Activated CD4-positive, alpha-beta T cell treated with anti-CD3 and anti-CD28 coated beads, Interleukin-10, Interleukin-2, amounts not matched to agents 100 ng/mL and 50 ng/mL, durations not matched to agents 16 hours and 8 hours (primary cell): ENCODE measurements around the gene CD151.

Experiments
- DNase-seq: peaks from one replicate; pipeline ENCODE4 v3.0.0-alpha.2; 2020

CD151 gene

GRCh38 chr11:829847-830294 lies 2.9 kb upstream of the CD151 start:
- no peak for DNase-seq

- DNase-seq: peak; percentile 66
Observed at GRCh38 chr11:830295-831117, 2.2 kb upstream of the CD151 start.

DNA sequence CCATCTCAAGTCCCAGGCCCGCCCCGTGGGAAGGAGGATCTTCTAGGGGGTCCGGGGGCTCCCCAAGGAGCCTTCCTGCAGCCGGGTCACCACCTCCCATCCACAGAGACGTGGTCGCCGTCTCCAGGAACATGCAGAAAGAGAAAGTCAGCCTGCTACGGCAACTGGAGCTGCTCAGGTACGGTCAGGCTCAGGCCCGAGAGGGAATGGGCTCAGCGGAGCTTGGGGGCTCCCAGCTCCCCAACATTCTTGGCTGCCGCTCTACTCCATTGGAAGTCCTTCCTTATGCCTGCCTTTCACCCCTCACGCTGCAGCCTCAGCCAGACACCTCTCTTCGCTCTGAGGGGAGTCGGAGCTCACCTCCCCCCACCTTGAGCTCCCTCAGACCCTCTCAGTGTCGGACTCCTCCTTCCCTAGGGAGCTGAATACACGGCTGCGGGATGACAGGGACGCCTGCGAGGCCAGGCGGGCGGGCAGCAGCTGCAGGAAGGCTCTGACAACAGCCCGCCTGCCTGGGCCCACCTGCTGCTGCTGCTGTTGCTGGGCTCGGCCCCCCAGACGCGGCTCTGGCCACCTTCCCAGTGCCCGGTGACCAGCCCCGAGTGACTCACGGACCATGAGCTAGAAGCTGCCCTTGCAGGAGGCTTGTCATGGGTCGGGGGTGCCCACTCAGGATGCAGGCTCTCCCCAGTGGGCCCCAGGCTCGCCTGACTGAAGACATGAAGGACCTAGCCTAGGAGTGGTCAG lies 1.5 kb upstream of the CD151 start:
- DNase-seq: no peak

DNA sequence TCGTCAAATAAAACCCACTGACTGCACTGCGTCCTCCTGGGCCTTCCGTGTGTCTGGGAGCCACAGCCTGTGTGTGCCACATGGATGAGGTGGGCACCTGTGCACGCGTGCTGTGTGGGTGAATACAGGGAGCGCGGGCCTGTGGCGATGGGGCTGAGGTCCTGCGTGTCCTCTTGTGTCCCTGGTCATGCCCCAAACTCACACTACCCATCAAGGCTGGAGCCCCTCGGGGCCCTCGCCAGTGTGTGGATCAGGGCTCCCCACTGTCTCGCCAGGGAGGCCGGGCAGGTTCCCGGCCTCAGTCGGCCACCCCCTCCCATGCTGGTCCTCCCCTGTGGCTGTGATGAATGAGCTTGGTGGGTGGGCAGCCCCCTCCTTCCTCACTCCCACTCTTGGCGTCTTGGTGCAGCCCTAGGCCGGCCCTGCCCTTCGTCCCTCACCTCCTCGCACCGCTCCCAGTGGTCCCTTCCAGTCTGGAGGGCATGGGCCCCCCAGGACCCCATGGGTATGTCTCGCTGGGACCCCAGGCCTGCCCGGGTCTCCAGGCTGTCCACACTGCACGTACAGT lies 707 bp upstream of the CD151 start:
- no peak for DNase-seq

- DNase-seq: no peak
Observed at GRCh38 chr11:833114-833791, 501 bp downstream of the CD151 start.

- DNase-seq: no peak
Observed at GRCh38 chr11:833849-834311, 1.1 kb downstream of the CD151 start.

- no peak for DNase-seq
Observed at GRCh38 chr11:834371-835316, 1.9 kb downstream of the CD151 start.

- no peak for DNase-seq
Observed at GRCh38 chr11:836274-836673, 3.5 kb downstream of the CD151 start.

- DNase-seq: no peak
Observed at GRCh38 chr11:836700-837099, 3.9 kb downstream of the CD151 start.

DNA sequence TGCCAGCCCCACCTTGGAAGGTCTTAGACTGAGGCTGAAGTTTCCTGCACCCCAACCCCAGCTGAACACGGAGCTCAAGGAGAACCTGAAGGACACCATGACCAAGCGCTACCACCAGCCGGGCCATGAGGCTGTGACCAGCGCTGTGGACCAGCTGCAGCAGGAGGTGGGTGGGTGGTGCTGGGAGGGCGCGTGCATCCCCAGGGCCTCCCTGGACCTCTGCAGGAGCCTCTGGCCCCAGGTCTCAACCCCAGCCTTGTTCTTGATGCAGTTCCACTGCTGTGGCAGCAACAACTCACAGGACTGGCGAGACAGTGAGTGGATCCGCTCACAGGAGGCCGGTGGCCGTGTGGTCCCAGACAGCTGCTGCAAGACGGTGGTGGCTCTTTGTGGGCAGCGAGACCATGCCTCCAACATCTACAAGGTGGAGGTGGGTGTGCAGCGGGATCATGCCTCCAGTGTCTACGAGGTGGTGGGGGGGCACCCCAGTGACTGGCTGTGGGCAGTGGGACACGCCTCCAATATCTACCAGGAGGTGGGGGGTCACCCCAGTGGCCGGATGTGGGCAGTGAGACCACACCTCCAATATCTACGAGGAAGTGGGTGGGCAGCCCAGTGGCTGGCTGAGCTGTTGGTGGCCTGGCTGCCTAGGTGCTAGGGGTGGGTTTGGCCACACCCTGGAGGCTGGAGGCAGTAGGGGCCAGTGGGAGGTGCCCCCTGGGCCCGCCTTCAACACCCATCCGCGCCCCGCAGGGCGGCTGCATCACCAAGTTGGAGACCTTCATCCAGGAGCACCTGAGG lies 4.6 kb downstream of the CD151 start:
- no peak for DNase-seq

GRCh38 chr11:837990-838307 lies 5.2 kb downstream of the CD151 start:
- DNase-seq: no peak

GRCh38 chr11:838441-839279 lies 5.9 kb downstream of the CD151 start:
- DNase-seq: no peak

DNA sequence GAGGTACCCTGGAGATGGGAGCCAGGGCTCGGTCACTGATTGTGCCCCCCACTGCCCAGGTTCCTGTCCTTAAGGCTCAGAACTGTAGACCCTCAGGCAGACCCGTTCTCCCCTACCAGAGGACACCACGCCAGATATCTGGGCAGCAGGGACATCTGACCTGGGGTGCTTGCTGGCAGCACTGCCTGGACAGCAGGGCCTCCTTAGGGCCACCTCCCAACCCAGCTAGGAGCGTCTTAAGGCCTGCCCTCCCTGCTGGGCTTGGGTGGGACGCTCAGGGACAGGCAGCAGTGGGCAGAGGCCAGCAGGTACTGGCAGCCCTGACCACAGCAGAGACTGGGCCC lies 6.5 kb downstream of the CD151 start:
- no peak for DNase-seq

- DNase-seq: no peak
Observed at GRCh38 chr11:839875-840617, 7.3 kb downstream of the CD151 start.

DNA sequence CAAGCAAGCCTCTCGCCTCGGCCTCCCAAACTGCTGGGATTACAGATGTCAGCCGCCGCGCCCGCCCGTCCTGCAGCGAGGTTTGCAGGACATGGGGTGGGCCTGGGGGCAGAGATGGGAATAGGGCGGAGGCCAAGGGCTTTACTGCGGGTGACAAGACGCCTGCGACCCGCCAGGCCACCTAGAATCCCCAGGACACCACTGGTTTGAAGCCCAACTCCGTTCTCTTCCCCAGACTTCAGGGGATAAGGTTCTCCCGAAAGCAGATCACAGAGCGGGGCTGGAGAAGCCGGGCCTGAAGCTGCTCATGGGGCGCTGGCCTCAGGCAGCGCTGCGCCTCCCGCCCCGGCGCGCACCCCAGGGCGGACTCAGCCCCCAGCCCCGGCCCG lies 9.2 kb downstream of the CD151 start:
- DNase-seq: no peak

- DNase-seq: peak; percentile 90
Observed at GRCh38 chr11:842370-843002, 9.7 kb downstream of the CD151 start, which contains the start of the genes POLR2L and TSPAN4. Gene POLR2L (minus strand): TSS chr11:842529. CDS start chr11:842508, 21 bp downstream. Gene TSPAN4 (plus strand): TSS chr11:842852. CDS start chr11:850305, 7,453 bp downstream.

GRCh38 chr11:843086-843734 lies 10.5 kb downstream of the CD151 start:
- DNase-seq: no peak
